COR-L47 (cell line): Measurements from ENCODE around the gene UBTFL1.
"Not testable (repeated sequence)": the region's sequence is repeated elsewhere in the genome, so short reads cannot be mapped to it uniquely, and the experiment has no call there.

ENCODE experiments used
- DNase-seq: peaks from one replicate; lab custom pipeline; 2025; lab: John Stamatoyannopoulos, UW

Gene UBTFL1

GRCh38 chr11:90085650-90086049 is at the start of gene UBTFL1:
TSS of gene UBTFL1 (plus strand) at chr11:90085950. CDS start at chr11:90085950, 0 bp downstream.
- DNase-seq: not testable (repeated sequence)

GRCh38 chr11:90051591-90052209 is 34.0 kb upstream of the UBTFL1 start:
- not testable (repeated sequence) for DNase-seq

- DNase-seq: not testable (repeated sequence)
Measured at GRCh38 chr11:90052311-90052710, 33.4 kb upstream of the UBTFL1 start.

GRCh38 chr11:90053545-90053944 is 32.2 kb upstream of the UBTFL1 start:
- DNase-seq: not testable (repeated sequence)

GRCh38 chr11:90088731-90089130 is 3.0 kb downstream of the UBTFL1 start:
- not testable (repeated sequence) for DNase-seq

GRCh38 chr11:90095230-90095924 is 9.6 kb downstream of the UBTFL1 start:
- not testable (repeated sequence) for DNase-seq

GRCh38 chr11:90098261-90098660 is 12.5 kb downstream of the UBTFL1 start:
- DNase-seq: not testable (repeated sequence)

- no peak for DNase-seq
Measured at GRCh38 chr11:90100431-90100830, 14.7 kb downstream of the UBTFL1 start.

GRCh38 chr11:90113541-90113940 is 27.8 kb downstream of the UBTFL1 start:
- no peak for DNase-seq

GRCh38 chr11:90120191-90120590 is 34.4 kb downstream of the UBTFL1 start:
- no peak for DNase-seq

GRCh38 chr11:90124371-90124770 is 38.6 kb downstream of the UBTFL1 start:
- DNase-seq: no peak

- DNase-seq: no peak
Measured at GRCh38 chr11:90124946-90125345, 39.2 kb downstream of the UBTFL1 start.

GRCh38 chr11:90133560-90134477 is 48.1 kb downstream of the UBTFL1 start:
- DNase-seq: no peak

GRCh38 chr11:90134478-90135003 is 48.8 kb downstream of the UBTFL1 start, which contains the start of gene NAALAD2:
TSS of gene NAALAD2 (plus strand) at chr11:90134663. CDS start at chr11:90134759, 96 bp downstream.
- DNase-seq: no peak

GRCh38 chr11:90135016-90135415 is 49.3 kb downstream of the UBTFL1 start:
- no peak for DNase-seq
